Mesodermal cell (in vitro differentiated cells): Measurements from ENCODE around the gene PPM1D.
A peak's percentile ranks its signal among the peaks of the same experiment; 100 is the strongest.
"Not testable (repeated sequence)": the region's sequence is repeated elsewhere in the genome, so short reads cannot be mapped to it uniquely, and the experiment has no call there.

Experiments used
- H3K27ac ChIP-seq: 2 replicates; pipeline ENCODE4 v1.7.0; 2013; ENCODE audit warnings: mild to moderate bottlenecking, low read depth, low read length, moderate library complexity; ENCODE audit not compliant: severe bottlenecking
- H3K36me3 ChIP-seq: 2 replicates; pipeline ENCODE4 v1.7.1; 2013; ENCODE audit warnings: mild to moderate bottlenecking, low read length, moderate library complexity; ENCODE audit not compliant: control insufficient read depth, insufficient read depth
- H3K4me1 ChIP-seq: one replicate; pipeline ENCODE4 v1.7.1; 2013; ENCODE audit warnings: mild to moderate bottlenecking, low read length; ENCODE audit not compliant: insufficient read depth, control insufficient read depth, poor library complexity, severe bottlenecking
- H3K4me3 ChIP-seq: 2 replicates; pipeline ENCODE4 v1.7.0; 2013; ENCODE audit warnings: low read length, control low read depth, mild to moderate bottlenecking; ENCODE audit not compliant: insufficient read depth, poor library complexity, severe bottlenecking; ENCODE audit errors: extremely low read depth
- H3K9me3 ChIP-seq: 2 replicates; pipeline ENCODE4 v1.7.1; 2013; ENCODE audit warnings: mild to moderate bottlenecking, low read length, moderate library complexity; ENCODE audit not compliant: control insufficient read depth
- WGBS, 2 experiments: methylation state at CpG; one replicate each; pipeline ENCODE4 v1.1.5; 2013; ENCODE audit warnings: missing lambda C conversion rate in 2 of 2; ENCODE audit not compliant: insufficient coverage in 2 of 2; 5-methylcytosine and 5-hydroxymethylcytosine counted together

Gene PPM1D

GRCh38 chr17:60593441-60594036 lies 6.5 kb upstream of the PPM1D start:
- WGBS, 2 experiments, result 89 to 91% methylated on average over 7 of the region's 9 CpGs
- not testable (repeated sequence) for H3K9me3 ChIP-seq, H3K4me1 ChIP-seq, H3K27ac ChIP-seq, H3K4me3 ChIP-seq, H3K36me3 ChIP-seq

GRCh38 chr17:60594170-60594569 lies 5.8 kb upstream of the PPM1D start:
- not testable (repeated sequence) for H3K4me3 ChIP-seq, H3K9me3 ChIP-seq, H3K36me3 ChIP-seq, H3K27ac ChIP-seq, H3K4me1 ChIP-seq
- 85 to 94% methylated on average over 5 of the region's 7 CpGs for WGBS, 2 experiments

GRCh38 chr17:60594734-60595133 lies 5.3 kb upstream of the PPM1D start:
- peaks cover 8% of the 10 kb centered on the region for H3K4me1 ChIP-seq
- H3K9me3 ChIP-seq, result no peaks in the 10 kb centered on the region
- H3K36me3 ChIP-seq, result no peaks in the 10 kb centered on the region
- no peak overlapping the region for H3K4me3 ChIP-seq
- 100% methylated on average over 1 of the region's 2 CpGs; no CpG with 5 or more reads in 1 of the 2 experiments for WGBS, 2 experiments
- H3K27ac ChIP-seq, result no peak overlapping the region

GRCh38 chr17:60597297-60597696 lies 2.7 kb upstream of the PPM1D start:
- 98 to 100% methylated on average over 6 of the region's 6 CpGs for WGBS, 2 experiments
- Histone ChIP-seq H3K36me3 (no peaks in the 10 kb centered on the region), H3K27ac (no peak overlapping the region), H3K9me3 (no peaks in the 10 kb centered on the region), H3K4me3 (no peak overlapping the region), H3K4me1 (peaks cover 8% of the 10 kb centered on the region)

- 94 to 97% methylated on average over 6 to 7 of the region's 7 CpGs for WGBS, 2 experiments
- no peaks in the 10 kb centered on the region for H3K36me3 ChIP-seq
- no peaks in the 10 kb centered on the region for H3K9me3 ChIP-seq
- no peak overlapping the region for H3K27ac ChIP-seq
- no peak overlapping the region for H3K4me3 ChIP-seq
- H3K4me1 ChIP-seq, result peaks cover 14% of the 10 kb centered on the region
Observed at GRCh38 chr17:60598001-60598736, 1.8 kb upstream of the PPM1D start.

GRCh38 chr17:60599220-60599619 lies 773 bp upstream of the PPM1D start:
- H3K4me1 ChIP-seq, result peaks cover 14% of the 10 kb centered on the region
- WGBS, 2 experiments, result 3% methylated on average over 16 to 17 of the region's 17 CpGs
- peak overlapping the region; percentile 99 for H3K4me3 ChIP-seq
- H3K36me3 ChIP-seq, result peaks cover under 1% of the 10 kb centered on the region
- no peaks in the 10 kb centered on the region for H3K9me3 ChIP-seq
- H3K27ac ChIP-seq, result peak overlapping the region; percentile 98

GRCh38 chr17:60600490-60601446 lies 775 bp downstream of the PPM1D start:
- Histone ChIP-seq H3K4me3 (peak overlapping the region; percentile 99), H3K4me1 (peaks cover 14% of the 10 kb centered on the region), H3K9me3 (no peaks in the 10 kb centered on the region), H3K36me3 (peaks cover 4% of the 10 kb centered on the region), H3K27ac (peak overlapping the region; percentile 87)
- 0 to 1% methylated on average over 59 to 62 of the region's 69 CpGs for WGBS, 2 experiments

DNA sequence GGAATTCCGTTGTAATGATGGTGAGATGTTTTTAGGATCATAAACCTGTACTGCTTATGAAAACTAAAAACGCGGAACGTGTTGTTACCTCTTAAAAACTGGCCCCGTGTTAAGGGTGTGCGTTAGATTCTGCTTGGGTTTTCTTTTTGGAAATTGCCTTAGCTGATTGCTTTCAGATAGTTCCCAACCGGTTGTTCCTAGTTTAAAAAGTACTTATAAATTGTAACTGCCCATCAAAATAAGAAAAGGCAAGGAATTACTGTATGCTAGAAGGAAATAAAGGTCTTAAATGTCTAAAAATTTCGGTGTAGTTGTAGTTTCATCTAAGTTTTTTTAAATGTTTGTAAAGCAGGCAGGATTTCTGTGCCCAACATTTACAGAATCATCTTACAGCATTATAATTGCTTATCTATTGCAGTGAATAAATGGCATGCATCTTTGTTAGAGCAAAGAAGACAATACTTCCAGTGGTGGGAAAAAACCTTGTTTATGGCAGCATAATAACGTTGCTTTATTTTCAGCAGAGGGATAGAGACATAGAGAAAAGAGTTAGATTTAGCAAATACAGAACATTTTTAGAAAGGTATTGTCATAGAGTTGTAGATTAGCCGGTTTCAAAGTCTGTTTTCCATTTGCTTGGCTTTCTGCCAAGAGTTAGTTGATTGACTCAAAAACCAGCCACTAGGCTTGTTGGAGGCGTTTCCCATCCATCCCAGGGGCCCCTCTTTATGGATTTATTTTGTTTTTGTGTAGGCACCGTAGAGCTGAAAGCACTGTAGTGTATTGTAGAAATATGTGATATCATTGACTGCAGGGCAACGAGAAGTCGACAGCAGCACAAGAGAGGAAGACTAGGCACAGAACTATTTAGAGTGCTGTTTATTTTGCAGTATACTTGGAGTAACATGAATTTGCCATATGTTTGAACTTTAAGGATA lies 1.7 kb downstream of the PPM1D start:
- no peaks in the 10 kb centered on the region for H3K9me3 ChIP-seq
- H3K4me1 ChIP-seq, result peaks cover 14% of the 10 kb centered on the region
- peaks cover 4% of the 10 kb centered on the region for H3K36me3 ChIP-seq
- peak overlapping the region; percentile 99 for H3K4me3 ChIP-seq
- H3K27ac ChIP-seq, result peak overlapping the region; percentile 18
- WGBS, 2 experiments, result 1 to 3% methylated on average over 8 to 11 of the region's 14 CpGs

- WGBS, 2 experiments, result 2% methylated on average over 7 of the region's 12 CpGs; no CpG with 5 or more reads in 1 of the 2 experiments
- Histone ChIP-seq H3K27ac (peak overlapping the region; percentile 11), H3K36me3 (peaks cover 4% of the 10 kb centered on the region), H3K9me3 (no peaks in the 10 kb centered on the region), H3K4me1 (peaks cover 14% of the 10 kb centered on the region), H3K4me3 (peak overlapping the region; percentile 99)
Observed at GRCh38 chr17:60602385-60602742, 2.4 kb downstream of the PPM1D start.

DNA sequence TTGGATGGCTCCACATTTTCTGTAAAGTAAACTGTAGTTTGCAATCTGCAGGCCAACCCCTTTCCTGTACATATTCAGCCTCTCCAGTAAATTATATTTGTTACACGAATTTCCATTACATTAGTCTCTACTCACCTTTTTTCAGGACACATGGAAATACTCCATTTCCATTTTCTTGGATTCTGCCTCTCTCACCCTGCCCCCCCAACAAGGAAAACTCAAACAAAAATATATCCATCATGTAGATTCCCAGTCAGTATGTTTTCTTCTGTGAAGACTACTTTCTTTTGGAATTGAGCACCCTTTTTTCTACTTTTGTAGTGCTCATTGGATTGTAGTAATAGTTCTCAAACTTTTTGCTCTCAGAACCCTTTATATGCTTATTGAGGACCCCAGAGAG lies 2.9 kb downstream of the PPM1D start:
- 7 to 10% methylated on average over 1 of the region's 1 CpG for WGBS, 2 experiments
- H3K4me1 ChIP-seq, result peaks cover 14% of the 10 kb centered on the region
- no peak overlapping the region for H3K27ac ChIP-seq
- H3K9me3 ChIP-seq, result no peaks in the 10 kb centered on the region
- peak overlapping the region; percentile 99 for H3K4me3 ChIP-seq
- peaks cover 4% of the 10 kb centered on the region for H3K36me3 ChIP-seq
